Mucosa of stomach (tissue), 1 donor: ENCODE measurements around the gene PTPRM.
"Not testable (repeated sequence)": the region's sequence is repeated elsewhere in the genome, so short reads cannot be mapped to it uniquely, and the experiment has no call there.

ENCODE experiments used
- H3K27me3 ChIP-seq: one replicate; pipeline ENCODE4 v1.7.0; 2013; ENCODE audit warnings: mild to moderate bottlenecking, low read length; ENCODE audit not compliant: control insufficient read depth, insufficient read depth
- H3K36me3 ChIP-seq: one replicate; pipeline ENCODE4 v1.7.0; 2013; ENCODE audit warnings: low read length; ENCODE audit not compliant: control insufficient read depth, insufficient read depth
- H3K4me1 ChIP-seq: one replicate; pipeline ENCODE4 v1.7.0; 2013; ENCODE audit warnings: mild to moderate bottlenecking, low read length; ENCODE audit not compliant: control insufficient read depth, insufficient read depth
- H3K4me3 ChIP-seq: one replicate; pipeline ENCODE4 v1.7.0; 2013; ENCODE audit warnings: low read length
- H3K9ac ChIP-seq: one replicate; pipeline ENCODE4 v1.7.0; 2013; ENCODE audit warnings: mild to moderate bottlenecking, low read length, moderate library complexity
- H3K9me3 ChIP-seq: one replicate; pipeline ENCODE4 v1.7.0; 2013; ENCODE audit warnings: mild to moderate bottlenecking, low read length, moderate library complexity; ENCODE audit not compliant: control insufficient read depth
- donor health status: Pancreatic carcinoma.

PTPRM gene

GRCh38 chr18:7946734-7947377 is 379.7 kb downstream of the PTPRM start:
- H3K4me3 ChIP-seq, result no peak overlapping the region
- no peaks in the 10 kb centered on the region for H3K36me3 ChIP-seq
- H3K27me3 ChIP-seq, result no peaks in the 10 kb centered on the region
- peaks cover 27% of the 10 kb centered on the region for H3K4me1 ChIP-seq
- no peaks in the 10 kb centered on the region for H3K9me3 ChIP-seq
- H3K9ac ChIP-seq, result no peak overlapping the region

DNA sequence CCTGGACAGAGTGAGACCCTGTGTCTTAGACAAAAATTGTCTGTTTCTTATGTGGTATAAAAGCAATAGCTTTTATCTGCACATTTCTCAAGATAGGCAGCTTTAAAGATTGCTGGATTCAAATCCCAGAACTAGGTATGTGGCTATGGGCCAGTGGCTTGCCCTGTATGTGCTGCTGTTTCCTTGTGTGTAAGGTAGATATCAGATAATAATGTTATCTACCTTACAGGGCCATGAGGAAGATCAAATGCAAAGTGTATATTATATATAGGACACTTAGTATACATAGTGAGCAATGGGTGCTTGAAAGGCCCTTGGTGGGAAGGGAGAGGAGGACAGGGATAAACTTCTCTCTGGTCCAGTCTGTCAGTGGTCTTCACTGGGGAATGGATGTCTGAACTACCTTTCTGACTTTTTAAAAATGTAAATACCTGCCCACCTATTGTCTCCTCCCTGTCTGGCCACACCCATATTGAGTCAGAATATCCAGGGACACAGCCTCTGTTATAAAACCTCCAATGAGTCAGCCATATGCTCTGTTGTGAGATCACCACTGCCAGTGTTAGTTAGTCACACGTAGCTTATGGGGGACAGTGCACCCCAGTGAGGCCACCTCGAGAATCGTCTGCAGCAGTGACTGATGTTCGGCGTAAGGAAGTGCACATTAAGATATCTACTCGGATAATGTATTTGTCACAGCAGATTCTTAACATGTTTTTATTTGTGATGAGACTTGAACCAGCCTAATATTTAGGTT is 383.4 kb downstream of the PTPRM start:
- no peak overlapping the region for H3K4me3 ChIP-seq
- H3K4me1 ChIP-seq, result peaks cover 24% of the 10 kb centered on the region
- no peaks in the 10 kb centered on the region for H3K36me3 ChIP-seq
- no peaks in the 10 kb centered on the region for H3K9me3 ChIP-seq
- H3K27me3 ChIP-seq, result no peaks in the 10 kb centered on the region
- H3K9ac ChIP-seq, result no peak overlapping the region

DNA sequence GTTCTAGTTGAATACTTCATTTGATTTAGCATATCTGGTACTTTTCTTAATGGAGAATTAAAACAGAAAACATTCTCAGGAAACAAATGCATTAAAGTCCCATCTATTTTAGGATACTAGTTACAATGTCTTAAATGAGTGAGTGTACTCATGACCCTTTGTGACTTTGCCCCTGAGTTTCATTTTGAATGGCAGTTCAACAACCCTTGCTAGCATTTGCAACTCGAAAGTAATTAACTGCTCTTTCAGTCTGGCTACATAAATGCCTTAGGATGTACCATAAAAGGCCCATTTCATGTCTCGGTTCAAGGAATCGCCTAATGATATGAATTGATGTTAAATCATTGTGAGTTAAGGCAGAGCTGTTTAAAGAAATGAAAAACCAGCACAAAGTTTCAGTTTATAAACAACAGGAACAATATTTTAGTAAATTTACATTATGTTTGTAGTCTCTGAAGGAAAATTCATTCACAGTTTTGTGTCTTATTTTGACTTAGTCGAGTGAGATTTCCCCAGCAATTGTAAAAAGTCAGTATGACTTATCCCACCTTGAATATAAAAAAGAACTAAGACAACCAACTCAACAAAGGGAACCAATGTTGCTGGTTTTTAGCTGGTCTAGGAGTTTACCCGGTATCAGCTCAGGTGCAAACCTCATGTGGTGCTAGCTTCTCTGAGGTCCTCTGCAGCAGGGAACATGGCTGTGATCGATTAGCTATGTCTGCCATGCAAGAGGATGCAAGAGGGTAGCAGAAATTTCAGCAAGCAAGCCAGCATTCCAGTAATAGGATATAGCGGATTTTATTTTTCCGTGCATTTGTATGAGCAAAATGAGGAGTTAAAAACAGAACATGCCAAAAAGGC is 386.2 kb downstream of the PTPRM start:
- Histone ChIP-seq H3K36me3 (no peaks in the 10 kb centered on the region), H3K4me3 (no peak overlapping the region)

DNA sequence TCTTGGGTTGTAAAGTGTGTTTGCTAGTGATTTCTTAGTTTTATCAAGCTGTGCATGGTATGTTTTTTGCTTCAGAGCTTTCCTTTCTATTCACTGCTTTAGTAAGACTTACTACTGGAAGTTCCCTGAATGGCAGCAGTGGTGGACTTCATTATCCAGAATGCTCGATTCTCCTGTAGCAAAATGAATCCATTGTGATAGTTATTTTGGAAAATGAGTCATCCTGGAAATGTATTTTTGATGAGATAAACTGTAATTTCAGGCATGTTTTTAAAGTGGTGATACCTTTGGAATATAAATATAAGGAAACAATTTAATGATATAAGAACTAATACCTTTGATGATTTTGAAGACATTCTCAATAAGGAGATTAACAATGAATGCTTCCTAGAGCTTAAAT is 387.1 kb downstream of the PTPRM start:
- no peaks in the 10 kb centered on the region for H3K36me3 ChIP-seq
- H3K27me3 ChIP-seq, result no peaks in the 10 kb centered on the region
- peaks cover 10% of the 10 kb centered on the region for H3K4me1 ChIP-seq
- H3K4me3 ChIP-seq, result no peak overlapping the region
- no peak overlapping the region for H3K9ac ChIP-seq
- H3K9me3 ChIP-seq, result no peaks in the 10 kb centered on the region

More for the DNA sequence above, 386.2 kb downstream of the PTPRM start:
- Histone ChIP-seq H3K4me1 (peaks cover 10% of the 10 kb centered on the region), H3K9me3 (no peaks in the 10 kb centered on the region), H3K27me3 (no peaks in the 10 kb centered on the region), H3K9ac (no peak overlapping the region)

DNA sequence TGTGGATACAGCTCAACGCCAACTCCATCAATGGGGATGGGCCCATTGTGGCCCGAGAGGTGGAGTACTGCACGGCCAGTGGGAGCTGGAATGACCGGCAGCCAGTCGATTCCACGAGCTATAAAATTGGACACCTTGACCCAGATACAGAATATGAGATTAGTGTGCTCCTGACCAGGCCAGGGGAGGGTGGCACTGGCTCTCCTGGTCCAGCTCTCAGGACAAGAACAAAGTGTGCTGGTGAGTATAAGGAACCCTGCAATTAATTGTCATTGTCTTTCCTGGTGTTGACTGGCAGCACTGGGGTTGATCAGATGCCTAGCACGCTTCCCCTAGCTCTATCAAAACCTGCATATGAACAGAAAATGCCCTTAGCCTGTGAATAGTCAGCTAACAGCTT is 388.1 kb downstream of the PTPRM start:
- H3K4me1 ChIP-seq, result peaks cover 5% of the 10 kb centered on the region
- H3K36me3 ChIP-seq, result no peaks in the 10 kb centered on the region
- no peaks in the 10 kb centered on the region for H3K27me3 ChIP-seq
- no peak overlapping the region for H3K4me3 ChIP-seq
- H3K9ac ChIP-seq, result no peak overlapping the region
- no peaks in the 10 kb centered on the region for H3K9me3 ChIP-seq

- Histone ChIP-seq H3K9me3 (no peaks in the 10 kb centered on the region), H3K9ac (no peak overlapping the region), H3K4me3 (no peak overlapping the region), H3K4me1 (no peaks in the 10 kb centered on the region), H3K36me3 (no peaks in the 10 kb centered on the region), H3K27me3 (no peaks in the 10 kb centered on the region)
These were observed 390.2 kb downstream of the PTPRM start for GRCh38 chr18:7957297-7957696.

DNA sequence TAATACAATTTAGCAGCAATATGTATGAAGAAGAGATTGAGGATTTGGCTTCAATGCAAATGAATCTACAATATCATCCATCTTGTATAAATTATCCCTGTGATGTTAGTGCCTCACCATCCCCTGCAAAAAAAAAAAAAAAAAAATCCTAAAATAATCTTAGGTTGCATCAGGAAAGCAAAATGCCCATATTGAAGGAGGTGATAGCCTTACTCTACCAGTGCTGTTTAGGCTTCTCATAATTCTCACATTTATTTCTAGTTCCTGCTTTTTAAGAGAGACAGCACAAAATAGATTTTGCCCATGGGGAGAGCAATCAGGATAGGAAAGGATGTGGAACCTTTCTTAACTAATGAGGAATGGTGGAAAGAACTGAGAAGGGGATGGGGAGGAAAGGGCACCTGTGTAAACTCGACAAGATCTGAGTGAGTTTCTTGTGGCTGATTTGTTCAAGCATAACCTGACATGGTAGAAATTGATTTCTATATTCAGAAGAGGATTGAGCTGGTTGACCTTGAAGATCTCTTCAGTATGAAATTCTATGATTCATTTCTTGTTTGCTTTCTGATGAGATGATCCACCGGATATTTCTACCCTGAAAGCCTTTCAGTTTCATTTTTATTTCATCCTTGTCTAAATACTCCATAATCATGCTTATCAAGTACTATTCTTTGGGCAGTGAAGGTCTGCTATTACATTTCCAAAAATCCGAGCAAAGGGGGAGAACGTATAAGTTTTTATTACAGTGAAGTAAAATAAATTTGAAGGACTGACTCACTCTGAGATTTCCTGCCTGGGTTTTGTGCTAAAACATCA is 391.2 kb downstream of the PTPRM start:
- no peaks in the 10 kb centered on the region for H3K27me3 ChIP-seq
- H3K9ac ChIP-seq, result no peak overlapping the region
- H3K36me3 ChIP-seq, result no peaks in the 10 kb centered on the region
- no peaks in the 10 kb centered on the region for H3K9me3 ChIP-seq
- no peak overlapping the region for H3K4me3 ChIP-seq
- H3K4me1 ChIP-seq, result no peaks in the 10 kb centered on the region

DNA sequence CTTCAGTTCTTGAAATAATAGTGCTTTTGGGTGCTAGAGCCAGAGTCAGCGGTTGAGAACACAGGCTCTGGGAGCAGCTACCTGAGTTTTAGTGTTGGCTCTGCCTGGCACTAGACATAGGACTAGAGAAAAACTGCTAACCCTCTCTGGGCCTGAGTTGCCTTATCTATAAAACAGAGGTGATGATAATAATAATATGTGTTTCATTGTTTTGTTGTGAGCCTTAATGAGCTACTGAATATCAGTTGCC is 391.7 kb downstream of the PTPRM start:
- Histone ChIP-seq H3K27me3 (no peaks in the 10 kb centered on the region), H3K4me1 (no peaks in the 10 kb centered on the region), H3K36me3 (no peaks in the 10 kb centered on the region), H3K9ac (no peak overlapping the region), H3K4me3 (no peak overlapping the region), H3K9me3 (no peaks in the 10 kb centered on the region)

DNA sequence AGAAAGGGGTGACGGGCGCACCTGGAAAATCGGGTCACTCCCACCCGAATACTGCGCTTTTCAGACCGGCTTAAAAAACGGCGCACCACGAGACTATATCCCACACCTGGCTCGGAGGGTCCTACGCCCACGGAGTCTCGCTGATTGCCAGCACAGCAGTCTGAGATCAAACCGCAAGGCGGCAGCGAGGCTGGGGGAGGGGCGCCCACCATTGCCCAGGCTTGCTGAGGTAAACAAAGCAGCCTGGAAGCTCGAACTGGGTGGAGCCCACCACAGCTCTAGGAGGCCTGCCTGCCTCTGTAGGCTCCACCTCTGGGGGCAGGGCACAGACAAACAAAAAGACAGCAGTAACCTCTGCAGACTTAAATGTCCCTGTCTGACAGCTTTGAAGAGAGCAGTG is 399.6 kb downstream of the PTPRM start:
- not testable (repeated sequence) for H3K4me3 ChIP-seq, H3K4me1 ChIP-seq, H3K36me3 ChIP-seq, H3K9ac ChIP-seq, H3K27me3 ChIP-seq, H3K9me3 ChIP-seq

DNA sequence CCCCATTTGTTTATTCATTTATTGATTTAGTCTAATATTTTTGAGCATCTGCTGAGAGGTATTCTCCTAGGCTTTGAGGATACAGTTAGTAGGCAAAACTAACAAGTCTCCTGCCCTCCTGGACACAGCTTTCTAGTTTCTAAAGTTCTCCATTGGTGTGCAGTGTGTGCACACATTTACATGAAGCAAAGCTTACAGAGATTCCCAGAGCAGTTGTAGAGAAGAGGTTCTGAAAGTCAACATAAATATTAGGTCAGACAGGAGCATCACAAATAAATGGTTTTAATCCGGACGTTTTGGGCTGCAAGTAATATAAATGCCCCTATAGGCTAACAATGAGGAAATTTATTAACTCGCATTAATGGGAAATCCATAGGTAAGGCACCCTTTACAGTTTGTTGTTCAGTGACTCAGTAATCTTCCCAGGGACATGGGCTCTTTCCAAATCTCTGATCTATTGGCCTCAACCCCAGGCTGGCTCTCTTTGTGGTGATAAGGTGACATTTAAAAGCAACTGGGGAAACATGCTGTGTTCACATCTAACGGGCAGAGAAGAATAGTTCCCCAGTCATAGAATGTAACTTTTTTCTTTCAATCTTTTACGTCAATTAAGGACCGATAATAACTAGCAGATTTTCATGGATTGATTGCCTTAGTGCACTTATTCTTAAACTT is 407.2 kb downstream of the PTPRM start:
- no peak overlapping the region for H3K9ac ChIP-seq
- H3K4me1 ChIP-seq, result no peaks in the 10 kb centered on the region
- no peak overlapping the region for H3K4me3 ChIP-seq
- H3K36me3 ChIP-seq, result no peaks in the 10 kb centered on the region
- no peaks in the 10 kb centered on the region for H3K9me3 ChIP-seq
- H3K27me3 ChIP-seq, result no peaks in the 10 kb centered on the region

DNA sequence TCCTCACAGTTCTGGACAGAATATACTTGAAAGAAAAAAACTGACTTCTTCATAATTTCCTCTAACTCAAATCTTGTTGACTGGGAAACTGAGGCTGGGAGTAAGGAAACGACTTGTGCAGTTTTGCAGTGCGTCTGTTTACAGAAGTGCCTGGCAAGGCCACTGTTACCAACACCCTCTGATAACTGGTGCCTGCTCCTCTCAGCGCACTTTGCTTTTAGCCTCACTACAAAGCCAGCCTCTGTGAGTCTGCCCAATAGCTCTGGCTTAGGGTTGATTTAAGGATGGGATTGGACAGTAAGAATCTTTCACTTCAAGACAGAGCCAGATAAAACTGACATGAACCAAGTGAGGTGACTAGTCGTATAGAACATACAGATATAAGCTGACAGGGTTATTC is 410.8 kb downstream of the PTPRM start:
- Histone ChIP-seq H3K27me3 (no peaks in the 10 kb centered on the region), H3K9ac (no peak overlapping the region), H3K36me3 (no peaks in the 10 kb centered on the region), H3K4me1 (no peaks in the 10 kb centered on the region), H3K9me3 (no peaks in the 10 kb centered on the region), H3K4me3 (no peak overlapping the region)
